ENCODE data around the gene ZNF320. TPM values are rescaled to one million over a fixed set of nuclear protein-coding genes. Genes with fewer than 3 reads are reported as not detected.
A peak's percentile ranks its signal among the peaks of the same experiment; 100 is the strongest.
"Not testable (repeated sequence)": the region's sequence is repeated elsewhere in the genome, so short reads cannot be mapped to it uniquely, and the experiment has no call there.

The ZNF320 gene
- total and polyA plus RNA-seq, 7 donors: 2.1 to 8.8 (median 6.5) TPM

- not testable (repeated sequence) for H3K27me3 ChIP-seq (ENCODE audit: insufficient read depth in 3 of 3, low read length in 2 of 3); H3K4me1 ChIP-seq; H3K9me3 ChIP-seq
- Histone ChIP-seq H3K36me3 (ENCODE audit: insufficient read depth in 1 of 2, low read depth in 1 of 2) (peaks cover 5 to 25% of the 10 kb centered on the region in 2 donors), H3K4me3 (peak overlapping the region; percentile 75), H3K27ac (peak overlapping the region; percentile 58)
- WGBS, 3 donors: 0 to 3% (median 1%) methylated on average over 19 to 22 of the region's 31 CpGs
- intact Hi-C loops (cut with DNase I): loop anchor here in 1 of 2 donors (5.0 kb wide), 1 partner anchor 34 kb away; the partner anchor contains the start of gene ZNF28
- peak in 1 of 2 donors; percentile 70 for DNase-seq
- peak; percentile 29 to 71 (median 44) for ATAC-seq
Measured at GRCh38 chr19:52856540-52857377, 40.7 kb downstream of the ZNF320 start.

Other genes with a start within 250 kb of the ZNF320 start
- gene ZNF611, start 162.6 kb downstream of the ZNF320 start, total RNA-seq: 1 to 10 TPM; 2.5 to 4.8 (median 4.1) TPM
- 1 to 10 TPM; 1.4 to 9.2 (median 1.6) TPM for gene ZNF611, start 162.6 kb downstream of the ZNF320 start, polyA plus RNA-seq
- 1 to 10 TPM in 3 of 4 donors, under 1 TPM in 1; 0.71 to 2.4 (median 2.0) TPM for gene ZNF600, start 110.8 kb downstream of the ZNF320 start, total RNA-seq
- 1 to 10 TPM in 2 of 3 donors, under 1 TPM in 1; 0.82 to 3.0 (median 1.5) TPM for gene ZNF600, start 110.8 kb downstream of the ZNF320 start, polyA plus RNA-seq
- gene ZNF28, start 76.0 kb downstream of the ZNF320 start, total RNA-seq: 1 to 10 TPM; 2.4 to 8.1 (median 3.4) TPM
- 1 to 10 TPM in 2 of 3 donors, under 1 TPM in 1; 0.52 to 7.8 (median 2.8) TPM for gene ZNF28, start 76.0 kb downstream of the ZNF320 start, polyA plus RNA-seq
- gene ZNF468, start 40.0 kb downstream of the ZNF320 start, total RNA-seq: 1 to 10 TPM; 3.0 to 8.5 (median 5.2) TPM
- 10 to 100 TPM in 1 of 3 donors, 1 to 10 TPM in 2; 3.2 to 11.4 (median 5.4) TPM for gene ZNF468, start 40.0 kb downstream of the ZNF320 start, polyA plus RNA-seq
- under 1 TPM; 0.32 to 0.67 (median 0.48) TPM for gene ZNF888, start 25.8 kb upstream of the ZNF320 start, total RNA-seq
- 1 to 10 TPM in 1 of 3 donors, under 1 TPM in 2; 0.13 to 1.0 (median 0.49) TPM for gene ZNF888, start 25.8 kb upstream of the ZNF320 start, polyA plus RNA-seq
- gene ZNF816, start 65.2 kb upstream of the ZNF320 start, total RNA-seq: 1 to 10 TPM; 2.4 to 2.7 (median 2.6) TPM
- gene ZNF816, start 65.2 kb upstream of the ZNF320 start, polyA plus RNA-seq: 1 to 10 TPM; 1.8 to 9.1 (median 3.5) TPM
- gene ERVV-1, start 116.3 kb upstream of the ZNF320 start, total RNA-seq: not detected
- gene ERVV-1, start 116.3 kb upstream of the ZNF320 start, polyA plus RNA-seq: under 1 TPM; 0.01 to 0.08 (median 0.03) TPM
- gene ERVV-2, start 147.1 kb upstream of the ZNF320 start, total RNA-seq: not detected
- gene ERVV-2, start 147.1 kb upstream of the ZNF320 start, polyA plus RNA-seq: not detected
- 10 to 100 TPM in 2 of 4 donors, 1 to 10 TPM in 2; 7.5 to 12.4 (median 10.4) TPM for gene ZNF160, start 205.8 kb upstream of the ZNF320 start, total RNA-seq
- 10 to 100 TPM in 1 of 3 donors, 1 to 10 TPM in 2; 4.9 to 12.9 (median 6.9) TPM for gene ZNF160, start 205.8 kb upstream of the ZNF320 start, polyA plus RNA-seq
- 1 to 10 TPM; 3.9 to 9.2 (median 6.3) TPM for gene ZNF415, start 235.3 kb upstream of the ZNF320 start, total RNA-seq
- gene ZNF415, start 235.3 kb upstream of the ZNF320 start, polyA plus RNA-seq: 1 to 10 TPM; 3.9 to 7.8 (median 7.7) TPM

Measured in psoas muscle (tissue), 8 donors.